ENCODE data around the gene URAD.

- TF ChIP-seq POLR2A (IDR thresholded peaks at IDR 0.05) (no peak), CTCF (IDR thresholded peaks at IDR 0.05) (no peak)
Observed at GRCh38 chr13:27975564-27976361, 12.7 kb downstream of the URAD start.

All from body of pancreas (tissue), 4 donors.